ENCODE data around the gene RAB31.

GRCh38 chr18:9911226-9911625, 203.1 kb downstream of the RAB31 start:
- TF ChIP-seq HES2 (IDR thresholded peaks at IDR 0.05), result no peak
- no peak for TF ChIP-seq CTCF (IDR thresholded peaks at IDR 0.05)

Data from A549 (cell line).